Vagina (tissue), 2 donors: ENCODE results near the gene PTK7. TPM values are rescaled to one million over a fixed set of nuclear protein-coding genes. Genes with fewer than 3 reads are reported as not detected.

ENCODE experiments used
- DNase-seq, 2 donors: peaks; one replicate each; pipeline ENCODE4 v3.0.0-alpha.2; 2017; ENCODE audit errors: extremely low spot score in 2 of 2
- H3K27ac ChIP-seq: fragments of 200-600 bp; sonication (generic); one replicate; pipeline ENCODE4 v1.5.1; 2019
- H3K27me3 ChIP-seq: fragments of 200-600 bp; sonication (generic); one replicate; pipeline ENCODE4 v1.5.1; 2019
- H3K36me3 ChIP-seq, 2 donors: fragments of 200-600 bp; sonication (generic); one replicate each; pipeline ENCODE4 v1.5.1; 2017 to 2019
- H3K4me1 ChIP-seq: fragments of 200-600 bp; sonication (generic); one replicate; pipeline ENCODE4 v1.5.1; 2019
- H3K4me3 ChIP-seq, 2 donors: fragments of 200-600 bp; sonication (generic); 1 replicate in 1 of 2; 2 replicates in 1 of 2; pipeline ENCODE4 v1.5.1; 2016 to 2019
- H3K9me3 ChIP-seq: fragments of 200-600 bp; sonication (generic); one replicate; pipeline ENCODE4 v1.5.1; 2019
- POLR2A ChIP-seq, 2 donors: fragments of 450-650 bp; IDR thresholded peaks; one replicate each; pipeline ENCODE4 v1.6.1; 2017; ENCODE audit warnings: antibody characterized with exemption in 2 of 2, mild to moderate bottlenecking in 2 of 2, moderate library complexity in 2 of 2
- POLR2AphosphoS5 ChIP-seq, 2 donors: sonication (generic); formaldehyde crosslinking; IDR thresholded peaks; one replicate each; pipeline ENCODE4 v1.9.0; 2017; ENCODE audit warnings: antibody characterized with exemption in 2 of 2, mild to moderate bottlenecking in 2 of 2, low read depth in 1 of 2; ENCODE audit not compliant: insufficient read depth in 1 of 2
- intact Hi-C: fragments of 100-400 bp; cut with DNase I; formaldehyde crosslinking; loops from one replicate; pipeline ENCODE4 v1.15.1; 2023
- total RNA-seq: library from RNA; depleted of rRNA; stranded (reverse); fragments of >200 nt; gene quantifications from one replicate; pipeline ENCODE4 v1.2.3, GENCODE V29; 2016
- TF ChIP-seq, protein P1 (sequence below), 3 experiments: fragments of 450-650 bp in 2 of 3; fragments of 200-600 bp in 1 of 3; sonication (generic) in 1 of 3; IDR thresholded peaks; one replicate each; pipeline ENCODE4 v1.5.1; 2017 to 2019; ENCODE audit warnings: antibody characterized with exemption in 3 of 3, mild to moderate bottlenecking in 2 of 3, moderate library complexity in 2 of 3

PTK7 gene
- total RNA-seq, 1 donor from 2014 or later = 62.1 TPM

DNA sequence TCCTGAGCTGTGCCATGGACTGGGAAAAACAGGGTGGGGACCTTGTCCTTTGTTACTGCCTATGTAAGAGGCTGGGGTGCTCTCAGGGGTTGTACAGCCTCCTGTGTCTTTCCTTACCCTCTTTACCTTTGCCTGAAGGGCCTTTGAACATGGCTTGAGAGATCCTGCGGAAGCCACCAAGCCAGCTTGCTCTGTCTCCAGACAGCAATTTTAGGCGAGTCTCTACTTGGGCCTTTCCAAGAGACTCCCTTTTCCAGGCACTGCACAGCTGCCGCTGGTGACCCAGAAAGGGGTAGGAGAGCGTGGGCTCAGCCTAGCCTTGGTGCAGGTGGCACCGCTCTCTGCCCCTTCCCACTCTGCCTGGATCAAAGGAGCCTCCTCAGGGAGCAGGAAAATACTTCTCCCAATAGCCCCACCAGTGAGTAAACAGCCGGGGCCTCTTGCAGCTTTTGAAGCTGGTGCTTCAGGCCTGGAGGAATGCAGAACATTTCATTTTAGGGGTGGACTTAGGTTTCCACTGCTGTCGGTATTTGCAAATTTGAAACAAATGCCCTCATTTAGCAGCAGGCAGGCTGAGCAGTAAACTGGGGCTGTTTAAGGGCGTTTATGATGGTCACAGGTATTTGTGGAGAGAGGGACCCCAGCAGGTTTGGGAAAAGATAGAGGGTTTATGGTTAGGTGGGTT, 13.9 kb downstream of the PTK7 start:
- H3K27me3 ChIP-seq = no peaks in the 10 kb centered on the region
- H3K4me3 ChIP-seq = no peak overlapping the region
- DNase-seq = no peak
- H3K4me1 ChIP-seq = peaks cover 81% of the 10 kb centered on the region
- TF ChIP-seq POLR2AphosphoS5 (IDR thresholded peaks at IDR 0.05; ENCODE audit: insufficient read depth in 1 of 2, low read depth in 1 of 2) = no peak
- TF ChIP-seq, protein P1, sequence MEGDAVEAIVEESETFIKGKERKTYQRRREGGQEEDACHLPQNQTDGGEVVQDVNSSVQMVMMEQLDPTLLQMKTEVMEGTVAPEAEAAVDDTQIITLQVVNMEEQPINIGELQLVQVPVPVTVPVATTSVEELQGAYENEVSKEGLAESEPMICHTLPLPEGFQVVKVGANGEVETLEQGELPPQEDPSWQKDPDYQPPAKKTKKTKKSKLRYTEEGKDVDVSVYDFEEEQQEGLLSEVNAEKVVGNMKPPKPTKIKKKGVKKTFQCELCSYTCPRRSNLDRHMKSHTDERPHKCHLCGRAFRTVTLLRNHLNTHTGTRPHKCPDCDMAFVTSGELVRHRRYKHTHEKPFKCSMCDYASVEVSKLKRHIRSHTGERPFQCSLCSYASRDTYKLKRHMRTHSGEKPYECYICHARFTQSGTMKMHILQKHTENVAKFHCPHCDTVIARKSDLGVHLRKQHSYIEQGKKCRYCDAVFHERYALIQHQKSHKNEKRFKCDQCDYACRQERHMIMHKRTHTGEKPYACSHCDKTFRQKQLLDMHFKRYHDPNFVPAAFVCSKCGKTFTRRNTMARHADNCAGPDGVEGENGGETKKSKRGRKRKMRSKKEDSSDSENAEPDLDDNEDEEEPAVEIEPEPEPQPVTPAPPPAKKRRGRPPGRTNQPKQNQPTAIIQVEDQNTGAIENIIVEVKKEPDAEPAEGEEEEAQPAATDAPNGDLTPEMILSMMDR (IDR thresholded peaks at IDR 0.05) = no peak
- TF ChIP-seq POLR2A (IDR thresholded peaks at IDR 0.05) = no peak
- peak overlapping the region; percentile 84 for H3K27ac ChIP-seq
- intact Hi-C loops = no loop called here
- H3K36me3 ChIP-seq = no peaks in the 10 kb centered on the region
- H3K9me3 ChIP-seq = no peaks in the 10 kb centered on the region

DNA sequence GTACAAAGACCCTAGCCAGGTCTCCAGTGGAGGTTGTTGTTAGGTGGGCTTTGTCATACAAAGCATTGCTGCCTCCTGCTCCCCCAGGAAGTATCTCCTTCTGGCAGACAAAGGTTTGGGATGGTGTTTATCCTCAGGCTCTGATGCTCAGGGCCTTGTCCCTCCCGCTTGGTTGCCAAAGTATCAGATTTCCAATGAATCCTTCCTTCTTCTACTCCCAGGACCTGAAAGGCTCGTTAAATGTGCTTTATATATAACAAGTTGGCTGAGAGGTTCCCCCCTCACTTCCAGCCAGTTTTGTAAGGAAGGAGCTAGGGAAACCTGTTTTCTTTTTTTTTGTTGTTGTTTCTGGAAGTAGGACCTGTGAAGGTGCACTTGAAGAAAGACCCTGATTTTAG, 14.4 kb downstream of the PTK7 start:
- Histone ChIP-seq H3K36me3 (no peaks in the 10 kb centered on the region), H3K4me3 (no peak overlapping the region), H3K27me3 (no peaks in the 10 kb centered on the region), H3K4me1 (peaks cover 80% of the 10 kb centered on the region), H3K9me3 (no peaks in the 10 kb centered on the region), H3K27ac (peak overlapping the region; percentile 84)
- intact Hi-C loops = no loop called here
- TF ChIP-seq, protein P1 (IDR thresholded peaks at IDR 0.05) = no peak
- TF ChIP-seq POLR2AphosphoS5 (IDR thresholded peaks at IDR 0.05; ENCODE audit: insufficient read depth in 1 of 2, low read depth in 1 of 2) = peak in 1 of 2 donors; percentile 43
- DNase-seq = no peak

DNA sequence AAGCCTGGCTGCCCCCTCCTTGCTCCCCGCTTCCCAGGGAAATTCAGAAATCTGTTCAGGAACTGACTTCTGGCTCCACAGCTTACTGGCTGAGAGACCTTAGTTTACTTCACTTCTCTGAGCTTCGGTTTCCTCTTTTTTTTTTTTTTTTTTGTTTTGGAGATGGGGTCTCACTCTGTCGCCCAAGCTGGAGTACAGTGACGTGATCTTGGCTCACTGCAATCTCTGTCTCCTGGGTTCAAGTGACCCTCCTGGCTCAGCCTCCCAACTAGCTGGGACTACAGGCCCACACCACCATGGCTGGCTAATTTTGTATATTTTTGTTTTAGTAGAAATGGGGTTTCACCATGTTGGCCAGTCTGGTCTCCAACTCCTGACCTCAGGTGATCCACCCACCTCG, 14.9 kb downstream of the PTK7 start:
- no peaks in the 10 kb centered on the region for H3K36me3 ChIP-seq
- H3K27me3 ChIP-seq = no peaks in the 10 kb centered on the region
- peak overlapping the region; percentile 84 for H3K27ac ChIP-seq
- TF ChIP-seq, protein P1 (IDR thresholded peaks at IDR 0.05) = no peak
- TF ChIP-seq POLR2A (IDR thresholded peaks at IDR 0.05) (no peak), POLR2AphosphoS5 (IDR thresholded peaks at IDR 0.05; ENCODE audit: insufficient read depth in 1 of 2, low read depth in 1 of 2) (no peak)
- no peak overlapping the region for H3K4me3 ChIP-seq
- H3K9me3 ChIP-seq = no peaks in the 10 kb centered on the region
- DNase-seq = no peak
- peaks cover 79% of the 10 kb centered on the region for H3K4me1 ChIP-seq
- intact Hi-C loops = no loop called here

DNA sequence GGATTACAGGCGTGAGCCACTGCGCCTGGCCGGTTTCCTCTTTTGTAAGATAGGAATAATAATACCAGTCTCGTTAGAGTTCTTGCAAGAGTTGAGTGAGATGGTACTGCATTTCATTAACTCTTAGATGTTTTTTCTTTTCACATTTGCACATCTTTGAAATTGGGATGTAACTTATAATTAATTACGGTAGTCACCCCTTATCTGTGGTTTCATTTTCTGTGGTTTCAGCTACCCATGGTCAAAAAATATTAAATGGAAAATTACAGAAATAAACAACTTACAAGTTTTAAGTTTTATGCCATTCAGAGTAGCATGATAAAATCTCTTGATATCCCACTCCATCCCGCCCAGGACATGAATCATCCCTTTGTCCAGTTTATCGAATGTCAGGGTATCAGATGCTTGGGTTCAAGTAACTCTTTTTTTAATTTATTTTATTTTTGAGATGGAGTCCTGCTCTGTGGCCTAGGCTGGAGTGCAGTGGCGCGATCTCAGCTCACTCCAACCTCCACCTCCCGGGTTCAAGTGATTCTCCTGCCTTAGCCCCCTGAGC, 15.4 kb downstream of the PTK7 start:
- no peak for DNase-seq
- intact Hi-C loops = no loop called here
- no peaks in the 10 kb centered on the region for H3K27me3 ChIP-seq
- H3K36me3 ChIP-seq = no peaks in the 10 kb centered on the region
- H3K9me3 ChIP-seq = no peaks in the 10 kb centered on the region
- no peak overlapping the region for H3K4me3 ChIP-seq
- TF ChIP-seq, protein P1 (IDR thresholded peaks at IDR 0.05) = no peak
- TF ChIP-seq POLR2AphosphoS5 (IDR thresholded peaks at IDR 0.05; ENCODE audit: insufficient read depth in 1 of 2, low read depth in 1 of 2) (no peak), POLR2A (IDR thresholded peaks at IDR 0.05) (no peak)
- H3K27ac ChIP-seq = peak overlapping the region; percentile 84
- peaks cover 80% of the 10 kb centered on the region for H3K4me1 ChIP-seq

DNA sequence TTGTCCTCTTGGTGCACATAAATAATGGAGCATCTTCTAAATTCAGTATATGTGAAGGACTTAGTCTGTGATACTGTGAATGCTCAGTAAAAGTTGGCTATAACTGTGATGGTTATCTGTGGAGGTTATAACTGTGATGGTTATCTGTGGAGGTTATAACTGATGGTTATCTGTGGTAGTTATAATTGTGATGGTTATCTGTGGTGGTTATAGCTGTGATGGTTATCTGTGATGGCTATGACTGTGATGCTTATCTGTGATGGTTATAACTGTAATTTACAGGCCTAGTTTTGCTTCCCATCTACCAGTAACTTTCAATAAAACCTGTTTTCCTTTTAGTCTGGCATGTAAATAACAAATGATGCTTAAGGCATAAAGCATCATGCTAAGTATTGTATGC, 16.5 kb downstream of the PTK7 start:
- H3K9me3 ChIP-seq = no peaks in the 10 kb centered on the region
- DNase-seq = no peak
- no peaks in the 10 kb centered on the region for H3K36me3 ChIP-seq
- TF ChIP-seq POLR2AphosphoS5 (IDR thresholded peaks at IDR 0.05; ENCODE audit: insufficient read depth in 1 of 2, low read depth in 1 of 2) (no peak), POLR2A (IDR thresholded peaks at IDR 0.05) (no peak)
- TF ChIP-seq, protein P1 (IDR thresholded peaks at IDR 0.05) = no peak
- no peak overlapping the region for H3K4me3 ChIP-seq
- intact Hi-C loops = no loop called here
- H3K4me1 ChIP-seq = peaks cover 81% of the 10 kb centered on the region
- H3K27ac ChIP-seq = no peak overlapping the region
- H3K27me3 ChIP-seq = no peaks in the 10 kb centered on the region
